Measurements from ENCODE around the gene LSM11.

DNA sequence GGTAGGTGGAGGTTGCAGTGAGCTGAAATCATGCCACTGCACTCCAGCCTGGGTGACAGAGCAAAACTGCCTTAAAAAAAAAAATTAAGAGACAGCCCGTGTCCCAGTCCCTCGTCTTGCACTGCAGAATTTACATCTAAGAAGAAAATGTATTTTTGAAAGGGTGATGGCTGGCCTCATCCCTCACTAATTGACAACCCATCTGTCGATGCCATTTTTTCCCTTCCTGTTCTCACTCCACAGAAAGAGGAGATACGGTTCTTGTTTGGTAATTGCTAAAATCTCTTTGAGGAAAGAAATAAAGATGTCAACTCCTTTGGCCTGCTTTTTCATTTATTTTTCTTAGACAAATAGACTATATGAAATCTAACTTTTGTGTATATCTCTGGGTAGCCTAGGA is 2.4 kb upstream of the LSM11 start:
- TF ChIP-seq, protein P1, sequence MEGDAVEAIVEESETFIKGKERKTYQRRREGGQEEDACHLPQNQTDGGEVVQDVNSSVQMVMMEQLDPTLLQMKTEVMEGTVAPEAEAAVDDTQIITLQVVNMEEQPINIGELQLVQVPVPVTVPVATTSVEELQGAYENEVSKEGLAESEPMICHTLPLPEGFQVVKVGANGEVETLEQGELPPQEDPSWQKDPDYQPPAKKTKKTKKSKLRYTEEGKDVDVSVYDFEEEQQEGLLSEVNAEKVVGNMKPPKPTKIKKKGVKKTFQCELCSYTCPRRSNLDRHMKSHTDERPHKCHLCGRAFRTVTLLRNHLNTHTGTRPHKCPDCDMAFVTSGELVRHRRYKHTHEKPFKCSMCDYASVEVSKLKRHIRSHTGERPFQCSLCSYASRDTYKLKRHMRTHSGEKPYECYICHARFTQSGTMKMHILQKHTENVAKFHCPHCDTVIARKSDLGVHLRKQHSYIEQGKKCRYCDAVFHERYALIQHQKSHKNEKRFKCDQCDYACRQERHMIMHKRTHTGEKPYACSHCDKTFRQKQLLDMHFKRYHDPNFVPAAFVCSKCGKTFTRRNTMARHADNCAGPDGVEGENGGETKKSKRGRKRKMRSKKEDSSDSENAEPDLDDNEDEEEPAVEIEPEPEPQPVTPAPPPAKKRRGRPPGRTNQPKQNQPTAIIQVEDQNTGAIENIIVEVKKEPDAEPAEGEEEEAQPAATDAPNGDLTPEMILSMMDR (conservative IDR thresholded peaks at IDR 0.05; ENCODE audit: low read length): no peak
- no peak for TF ChIP-seq EZH2phosphoT487 (IDR thresholded peaks at IDR 0.05; ENCODE audit: borderline replicate concordance)

All from Loucy (cell line).